IPS-18a (cell line): Measurements from ENCODE around the gene BLTP1.
A peak's percentile ranks its signal among the peaks of the same experiment; 100 is the strongest.
"Not testable (repeated sequence)": the region's sequence is repeated elsewhere in the genome, so short reads cannot be mapped to it uniquely, and the experiment has no call there.

Experiments used
- H3K27ac ChIP-seq: one replicate; pipeline ENCODE4 v1.5.1; 2013; ENCODE audit warnings: low read length
- H3K27me3 ChIP-seq: one replicate; pipeline ENCODE4 v1.6.1; 2013; ENCODE audit warnings: mild to moderate bottlenecking, low read length; ENCODE audit not compliant: control insufficient read depth, insufficient read depth
- H3K36me3 ChIP-seq: one replicate; pipeline ENCODE4 v1.6.1; 2013; ENCODE audit warnings: low read depth, low read length; ENCODE audit not compliant: control insufficient read depth
- H3K4me1 ChIP-seq: one replicate; pipeline ENCODE4 v1.6.1; 2013; ENCODE audit warnings: low read depth, low read length; ENCODE audit not compliant: control insufficient read depth
- H3K4me3 ChIP-seq: one replicate; pipeline ENCODE4 v1.5.1; 2013; ENCODE audit warnings: low read length
- H3K9ac ChIP-seq: one replicate; pipeline ENCODE4 v1.6.1; 2013; ENCODE audit warnings: mild to moderate bottlenecking, low read length, moderate library complexity
- H3K9me3 ChIP-seq: one replicate; pipeline ENCODE4 v1.6.1; 2013; ENCODE audit warnings: low read depth, low read length; ENCODE audit not compliant: control insufficient read depth

Gene BLTP1, protein sequence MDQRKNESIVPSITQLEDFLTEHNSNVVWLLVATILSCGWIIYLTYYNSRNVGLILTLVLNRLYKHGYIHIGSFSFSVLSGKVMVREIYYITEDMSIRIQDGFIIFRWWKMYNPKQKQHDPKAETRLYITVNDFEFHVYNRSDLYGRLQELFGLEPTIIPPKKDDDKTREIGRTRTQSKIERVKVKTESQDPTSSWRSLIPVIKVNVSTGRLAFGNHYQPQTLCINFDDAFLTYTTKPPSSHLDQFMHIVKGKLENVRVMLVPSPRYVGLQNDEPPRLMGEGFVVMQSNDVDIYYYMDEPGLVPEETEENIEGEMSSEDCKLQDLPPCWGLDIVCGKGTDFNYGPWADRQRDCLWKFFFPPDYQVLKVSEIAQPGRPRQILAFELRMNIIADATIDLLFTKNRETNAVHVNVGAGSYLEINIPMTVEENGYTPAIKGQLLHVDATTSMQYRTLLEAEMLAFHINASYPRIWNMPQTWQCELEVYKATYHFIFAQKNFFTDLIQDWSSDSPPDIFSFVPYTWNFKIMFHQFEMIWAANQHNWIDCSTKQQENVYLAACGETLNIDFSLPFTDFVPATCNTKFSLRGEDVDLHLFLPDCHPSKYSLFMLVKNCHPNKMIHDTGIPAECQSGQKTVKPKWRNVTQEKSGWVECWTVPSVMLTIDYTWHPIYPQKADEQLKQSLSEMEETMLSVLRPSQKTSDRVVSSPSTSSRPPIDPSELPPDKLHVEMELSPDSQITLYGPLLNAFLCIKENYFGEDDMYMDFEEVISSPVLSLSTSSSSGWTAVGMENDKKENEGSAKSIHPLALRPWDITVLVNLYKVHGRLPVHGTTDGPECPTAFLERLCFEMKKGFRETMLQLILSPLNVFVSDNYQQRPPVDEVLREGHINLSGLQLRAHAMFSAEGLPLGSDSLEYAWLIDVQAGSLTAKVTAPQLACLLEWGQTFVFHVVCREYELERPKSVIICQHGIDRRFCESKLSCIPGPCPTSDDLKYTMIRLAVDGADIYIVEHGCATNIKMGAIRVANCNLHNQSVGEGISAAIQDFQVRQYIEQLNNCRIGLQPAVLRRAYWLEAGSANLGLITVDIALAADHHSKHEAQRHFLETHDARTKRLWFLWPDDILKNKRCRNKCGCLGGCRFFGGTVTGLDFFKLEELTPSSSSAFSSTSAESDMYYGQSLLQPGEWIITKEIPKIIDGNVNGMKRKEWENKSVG (N-terminal part only)

DNA sequence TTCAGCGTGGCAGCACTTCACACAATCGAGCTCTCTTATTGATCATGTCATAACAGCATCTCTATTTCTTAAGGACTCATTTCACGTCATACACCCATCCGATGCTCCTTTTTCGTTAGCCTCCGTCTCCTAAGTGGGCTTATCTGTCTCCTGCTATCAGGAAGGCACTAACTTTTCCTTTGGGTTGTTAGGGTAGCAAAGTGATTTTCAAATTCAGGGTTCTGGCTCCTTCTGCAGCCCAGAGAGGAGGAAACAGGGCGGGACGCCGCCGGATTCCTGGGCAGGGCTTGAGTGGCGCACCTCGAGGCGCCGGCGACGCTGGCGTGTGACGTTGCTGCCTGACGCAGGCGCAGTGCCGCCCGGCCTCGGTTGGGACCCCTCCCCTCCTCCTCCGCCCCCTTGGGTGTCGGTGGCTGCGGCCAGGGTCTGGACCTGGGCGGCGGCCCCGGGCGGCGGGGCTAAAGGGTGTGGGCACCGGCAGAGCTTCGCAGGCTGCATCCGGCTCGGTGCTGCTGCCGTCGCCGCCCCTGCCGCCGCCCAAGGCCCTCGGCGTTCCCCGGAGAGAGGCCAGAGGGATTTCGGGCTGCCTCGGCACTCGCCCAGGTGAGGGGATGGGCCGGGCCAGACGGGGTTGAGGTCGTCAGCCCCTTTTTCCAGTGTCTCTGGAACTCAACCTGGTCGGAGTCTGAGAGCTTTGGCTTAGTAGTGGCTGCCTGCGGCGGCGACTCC lies at the start of gene BLTP1:
Gene BLTP1 (plus strand): TSS at position 350 of the 729 bp plus-strand sequence. CDS start 18,317 bp downstream, outside the sequence.
- no peaks in the 10 kb centered on the region for H3K27me3 ChIP-seq
- H3K36me3 ChIP-seq = peaks cover 2% of the 10 kb centered on the region
- H3K4me3 ChIP-seq = peak within 1 kb of the TSS; percentile 96
- no peaks in the 10 kb centered on the region for H3K9me3 ChIP-seq
- peak within 1 kb of the TSS; percentile 55 for H3K27ac ChIP-seq
- H3K9ac ChIP-seq = peak within 1 kb of the TSS; percentile 76
- peaks cover 11% of the 10 kb centered on the region for H3K4me1 ChIP-seq

DNA sequence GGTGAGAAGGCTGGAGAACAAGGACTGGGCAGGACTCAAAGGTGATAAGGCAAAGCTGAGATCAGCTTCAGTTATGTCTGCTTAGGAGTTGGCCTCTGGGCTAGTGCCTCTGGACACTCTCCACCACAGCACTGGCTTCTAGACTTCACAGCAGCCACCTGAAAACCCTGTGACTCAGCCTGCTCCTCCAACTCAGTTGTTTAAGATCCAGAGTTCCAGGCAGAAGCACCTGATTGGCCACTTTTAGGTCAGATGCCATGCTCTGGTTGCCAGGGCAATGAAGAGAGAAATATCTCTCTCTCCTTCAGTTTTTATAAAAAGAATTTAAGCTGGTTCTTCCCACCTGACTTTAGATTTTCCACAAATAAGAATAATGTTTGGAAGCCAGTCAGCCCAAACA lies 47.9 kb upstream of the BLTP1 start:
- no peaks in the 10 kb centered on the region for H3K9me3 ChIP-seq
- peaks cover 26% of the 10 kb centered on the region for H3K27me3 ChIP-seq
- H3K9ac ChIP-seq = no peak overlapping the region
- no peak overlapping the region for H3K4me3 ChIP-seq
- H3K36me3 ChIP-seq = no peaks in the 10 kb centered on the region
- no peak overlapping the region for H3K27ac ChIP-seq
- H3K4me1 ChIP-seq = peaks cover 19% of the 10 kb centered on the region

DNA sequence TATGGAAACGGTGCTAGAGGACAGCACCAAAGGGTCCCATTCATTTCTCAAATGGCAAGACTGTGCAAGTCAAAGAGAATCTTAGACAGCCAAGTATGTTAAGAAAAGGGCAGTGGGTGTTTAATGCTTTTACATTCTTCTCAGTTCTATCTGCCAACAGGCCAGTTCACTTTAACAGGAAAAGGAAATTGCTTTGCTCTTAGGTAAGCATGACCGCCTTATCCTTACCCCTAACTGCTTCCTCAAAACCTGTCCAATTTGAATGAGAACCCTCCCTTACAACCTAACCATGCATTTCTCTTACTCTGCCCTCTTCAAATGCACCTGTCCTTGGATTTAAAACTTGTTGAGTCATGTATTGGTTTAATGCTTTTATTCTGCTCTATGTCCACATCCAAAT lies 44.5 kb upstream of the BLTP1 start:
- Histone ChIP-seq H3K27ac (no peak overlapping the region), H3K9me3 (no peaks in the 10 kb centered on the region), H3K4me1 (no peaks in the 10 kb centered on the region), H3K27me3 (peaks cover 2% of the 10 kb centered on the region), H3K9ac (no peak overlapping the region), H3K36me3 (no peaks in the 10 kb centered on the region), H3K4me3 (no peak overlapping the region)

DNA sequence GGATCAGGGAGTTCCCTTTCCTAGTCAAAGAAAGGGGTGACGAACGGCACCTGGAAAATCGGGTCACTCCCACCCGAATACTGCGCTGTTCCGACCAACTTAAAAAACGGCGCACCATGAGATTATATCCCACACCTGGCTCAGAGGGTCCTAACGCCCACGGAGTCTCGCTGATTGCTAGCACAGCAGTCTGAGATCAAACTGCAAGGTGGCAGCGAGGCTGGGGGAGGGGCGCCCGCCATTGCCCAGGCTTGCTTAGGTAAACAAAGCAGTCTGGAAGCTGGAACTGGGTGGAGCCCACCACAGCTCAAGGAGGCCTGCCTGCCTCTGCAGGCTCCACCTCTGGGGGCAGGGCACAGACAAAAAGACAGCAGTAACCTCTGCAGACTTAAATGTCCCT lies 41.8 kb upstream of the BLTP1 start:
- H3K27me3 ChIP-seq, H3K9ac ChIP-seq, H3K9me3 ChIP-seq, H3K27ac ChIP-seq, H3K36me3 ChIP-seq, H3K4me3 ChIP-seq, H3K4me1 ChIP-seq: not testable (repeated sequence)

DNA sequence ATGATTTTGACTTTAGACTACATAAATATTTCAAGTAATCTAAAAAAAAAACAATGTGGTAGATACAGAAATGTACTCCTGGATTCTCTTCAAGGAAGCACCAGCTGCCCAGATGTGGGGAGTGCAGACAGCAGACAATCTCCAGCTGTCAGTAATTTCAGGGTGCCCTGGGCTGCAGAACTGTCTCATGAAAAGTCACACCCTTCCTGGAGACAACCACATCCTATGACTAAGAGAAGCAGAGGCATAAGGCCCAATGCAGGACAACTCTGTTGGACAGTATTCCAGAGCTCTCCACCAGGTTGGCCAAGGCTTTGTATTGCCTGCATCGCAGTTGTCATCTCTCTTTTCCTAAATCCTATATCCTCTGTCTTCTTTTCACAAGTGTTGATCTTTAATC lies 34.4 kb upstream of the BLTP1 start:
- H3K4me3 ChIP-seq = no peak overlapping the region
- no peak overlapping the region for H3K27ac ChIP-seq
- no peaks in the 10 kb centered on the region for H3K4me1 ChIP-seq
- H3K36me3 ChIP-seq = no peaks in the 10 kb centered on the region
- no peaks in the 10 kb centered on the region for H3K27me3 ChIP-seq
- H3K9me3 ChIP-seq = no peaks in the 10 kb centered on the region
- no peak overlapping the region for H3K9ac ChIP-seq

DNA sequence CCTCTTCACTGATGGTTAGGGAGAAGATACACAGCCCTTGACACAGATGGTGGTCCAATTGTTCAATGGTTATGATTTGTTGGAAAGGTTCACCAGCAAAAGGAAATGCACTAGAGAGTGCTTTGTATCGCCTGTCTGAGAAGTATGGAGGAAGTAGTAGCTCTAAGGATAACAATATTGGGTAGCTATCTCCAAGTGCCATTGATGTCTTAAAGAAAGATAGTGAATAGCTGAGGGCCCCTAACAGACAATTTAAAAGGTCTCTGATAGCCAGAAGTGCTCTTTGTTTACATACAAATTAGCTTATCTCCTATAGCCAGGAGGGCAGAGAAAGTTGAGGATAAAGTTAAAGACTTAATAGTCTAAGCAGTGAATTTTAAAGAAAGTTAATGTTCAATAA lies 33.9 kb upstream of the BLTP1 start:
- H3K27ac ChIP-seq = no peak overlapping the region
- H3K27me3 ChIP-seq = no peaks in the 10 kb centered on the region
- H3K4me3 ChIP-seq = no peak overlapping the region
- H3K4me1 ChIP-seq = no peaks in the 10 kb centered on the region
- no peaks in the 10 kb centered on the region for H3K9me3 ChIP-seq
- no peak overlapping the region for H3K9ac ChIP-seq
- H3K36me3 ChIP-seq = no peaks in the 10 kb centered on the region

DNA sequence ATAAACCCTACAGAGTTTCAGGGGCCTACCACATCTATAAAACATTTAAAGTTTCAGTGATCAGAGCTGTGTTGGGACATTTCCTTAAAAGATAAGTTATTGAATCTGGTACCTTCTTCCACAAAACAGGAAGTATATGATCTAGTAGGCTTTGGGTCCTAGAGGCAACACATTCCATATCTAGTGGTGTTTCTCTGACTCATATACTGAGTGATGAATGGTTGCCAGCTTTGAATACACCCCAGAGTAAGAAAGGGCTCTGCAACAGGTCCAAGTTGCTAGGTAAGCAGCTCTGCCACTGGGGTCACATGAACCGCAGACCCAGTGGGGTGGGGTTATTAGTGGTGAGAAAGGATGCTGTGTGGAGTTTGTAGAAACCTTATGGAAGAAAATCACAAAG lies 32.4 kb upstream of the BLTP1 start:
- Histone ChIP-seq H3K27ac (no peak overlapping the region), H3K27me3 (no peaks in the 10 kb centered on the region), H3K4me1 (no peaks in the 10 kb centered on the region), H3K9ac (no peak overlapping the region), H3K36me3 (no peaks in the 10 kb centered on the region), H3K9me3 (no peaks in the 10 kb centered on the region), H3K4me3 (no peak overlapping the region)

DNA sequence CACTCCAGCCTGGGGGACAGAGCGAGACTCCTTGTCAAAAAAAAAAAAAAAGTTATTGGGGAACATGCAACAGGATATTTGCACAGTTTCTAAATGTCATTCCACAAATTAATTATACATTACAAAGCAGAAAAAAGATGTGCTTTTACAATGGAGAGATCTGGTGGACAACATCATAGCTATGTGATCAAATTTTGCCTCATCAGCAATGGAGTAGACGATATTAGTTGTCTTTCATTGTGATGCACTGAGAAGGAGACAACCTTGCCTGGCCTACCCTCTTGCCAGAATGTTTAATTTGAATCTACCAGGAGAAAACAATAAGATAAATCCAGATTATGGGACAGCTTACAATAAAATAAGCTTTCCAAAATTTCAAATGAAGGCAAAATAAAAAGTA lies 30.5 kb upstream of the BLTP1 start:
- Histone ChIP-seq H3K4me3 (no peak overlapping the region), H3K27ac (no peak overlapping the region), H3K9me3 (no peaks in the 10 kb centered on the region), H3K9ac (no peak overlapping the region), H3K27me3 (no peaks in the 10 kb centered on the region), H3K4me1 (no peaks in the 10 kb centered on the region), H3K36me3 (no peaks in the 10 kb centered on the region)

DNA sequence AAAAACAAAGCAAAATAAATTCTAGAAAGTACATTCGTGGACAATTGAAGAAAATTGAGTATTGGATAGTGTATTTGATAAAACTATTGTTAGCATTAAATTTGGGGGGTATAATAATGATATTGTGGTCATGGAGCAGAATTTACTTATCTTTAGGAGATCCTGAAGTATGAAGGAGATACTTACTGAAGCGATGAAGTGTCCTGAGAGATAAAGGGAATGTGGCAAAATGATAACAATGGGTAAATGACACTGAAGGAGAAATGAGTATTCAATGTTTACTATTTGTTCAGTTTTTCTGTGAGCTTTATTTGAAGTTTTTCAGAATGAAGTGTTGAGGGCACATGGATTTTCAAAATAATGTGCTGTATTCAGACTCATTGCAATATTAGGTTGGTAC lies 30.0 kb upstream of the BLTP1 start:
- Histone ChIP-seq H3K9ac (no peak overlapping the region), H3K27ac (no peak overlapping the region), H3K4me1 (no peaks in the 10 kb centered on the region), H3K27me3 (no peaks in the 10 kb centered on the region), H3K4me3 (no peak overlapping the region), H3K36me3 (no peaks in the 10 kb centered on the region), H3K9me3 (no peaks in the 10 kb centered on the region)

DNA sequence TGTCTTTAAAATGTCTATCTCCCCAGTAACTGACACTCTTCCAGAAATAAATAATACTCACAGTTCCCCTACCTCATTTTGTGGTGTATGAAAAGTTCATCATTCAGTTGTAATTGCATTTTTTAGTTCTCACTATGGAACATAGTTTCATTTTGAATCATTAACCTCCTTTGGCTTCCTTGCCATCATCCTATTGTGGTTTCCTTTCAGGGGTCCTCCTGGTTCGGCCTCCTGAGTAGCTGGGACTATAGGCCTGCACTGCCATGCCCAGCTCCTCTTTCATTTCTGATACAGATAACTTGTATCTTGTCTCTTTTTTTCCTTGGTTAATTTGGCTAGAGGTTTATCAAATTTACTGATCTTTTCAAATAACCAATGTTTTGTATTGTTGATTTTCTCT lies 23.1 kb upstream of the BLTP1 start:
- no peak overlapping the region for H3K4me3 ChIP-seq

More for the DNA sequence above, 23.1 kb upstream of the BLTP1 start:
- no peak overlapping the region for H3K9ac ChIP-seq
- H3K27ac ChIP-seq = no peak overlapping the region
- no peaks in the 10 kb centered on the region for H3K4me1 ChIP-seq
- no peaks in the 10 kb centered on the region for H3K36me3 ChIP-seq
- no peaks in the 10 kb centered on the region for H3K27me3 ChIP-seq
- no peaks in the 10 kb centered on the region for H3K9me3 ChIP-seq
